K562 (cell line): ENCODE results near the gene PDLIM7. TPM values are rescaled to one million over a fixed set of nuclear protein-coding genes. Genes with fewer than 3 reads are reported as not detected.
A peak's percentile ranks its signal among the peaks of the same experiment; 100 is the strongest.

ENCODE experiments used
- CCAR2 ChIP-seq: fragments of 200-400 bp; formaldehyde crosslinking; IDR thresholded peaks from 2 replicates; pipeline ENCODE4 v1.6.1; 2017; ENCODE audit warnings: mild to moderate bottlenecking, low read depth, low read length
- CEBPZ ChIP-seq: fragments of 150-350 bp; IDR thresholded peaks from 2 replicates; pipeline ENCODE4 v1.6.1; 2014; ENCODE audit warnings: low read depth, mild to moderate bottlenecking, low read length, borderline replicate concordance
- FOXO4 ChIP-seq: fragments of 450-650 bp; formaldehyde crosslinking; IDR thresholded peaks from 2 replicates; pipeline ENCODE4 v1.4.0; 2020; ENCODE audit warnings: mild to moderate bottlenecking, moderate library complexity
- HCFC1 ChIP-seq: IDR thresholded peaks from 2 replicates; pipeline ENCODE4 v1.6.1; 2012; ENCODE audit warnings: low read depth, low read length, improper control_type of control experiment
- IRF2 ChIP-seq: sonication (generic); formaldehyde crosslinking; IDR thresholded peaks from 2 replicates; pipeline ENCODE4 v1.8.1; 2022; ENCODE audit warnings: mild to moderate bottlenecking, missing genetic modification reagents
- LCOR ChIP-seq: sonication (generic); formaldehyde crosslinking; IDR thresholded peaks from 2 replicates; pipeline ENCODE4 v1.8.0; 2022; ENCODE audit warnings: mild to moderate bottlenecking, missing genetic modification reagents
- LEF1 ChIP-seq: fragments of 450-650 bp; IDR thresholded peaks from 2 replicates; pipeline ENCODE4 v1.6.1; 2016; ENCODE audit warnings: mild to moderate bottlenecking
- NCOA4 ChIP-seq: fragments of 450-650 bp; IDR thresholded peaks from 2 replicates; pipeline ENCODE4 v1.6.1; 2018; ENCODE audit warnings: mild to moderate bottlenecking; ENCODE audit not compliant: partially characterized antibody
- PATZ1 ChIP-seq: fragments of 250-450 bp; sonication (Bioruptor Pico); IDR thresholded peaks from 2 replicates; pipeline ENCODE4 v1.5.0; 2020; ENCODE audit warnings: mild to moderate bottlenecking, borderline replicate concordance
- RB1 ChIP-seq: fragments of 450-650 bp; IDR thresholded peaks from 2 replicates; pipeline ENCODE4 v1.6.1; 2017; ENCODE audit warnings: low read depth, mild to moderate bottlenecking
- ZBTB11 ChIP-seq, 3 experiments: fragments of 200-800 bp in 1 of 3; fragments of 250-450 bp in 1 of 3; fragments of 450-650 bp in 1 of 3; sonication (Bioruptor Pico) in 1 of 3; sonication (Bioruptor generic) in 1 of 3; formaldehyde crosslinking in 1 of 3; IDR thresholded peaks; 2 replicates each; pipeline versions ENCODE4 v1.6.1 to v1.8.0; 2016 to 2022; ENCODE audit warnings: mild to moderate bottlenecking in 2 of 3, missing genetic modification characterization in 2 of 3, missing compliant biosample characterization in 1 of 3, moderate library complexity in 1 of 3
- ZNF311 ChIP-seq: fragments of 250-450 bp; sonication (Bioruptor Pico); IDR thresholded peaks from 2 replicates; pipeline ENCODE4 v1.4.0; 2020; ENCODE audit warnings: mild to moderate bottlenecking, moderate library complexity
- ZNF740 ChIP-seq, 3 experiments: fragments of 200-800 bp in 1 of 3; sonication (Bioruptor generic) in 1 of 3; sonication (generic) in 1 of 3; formaldehyde crosslinking in 1 of 3; IDR thresholded peaks; 2 replicates each; pipeline versions ENCODE4 v1.6.1 to v1.8.0; 2016 to 2022; ENCODE audit warnings: mild to moderate bottlenecking in 2 of 3, missing compliant biosample characterization in 2 of 3, missing genetic modification characterization in 2 of 3, missing genetic modification reagents in 1 of 3
- ZNF764 ChIP-seq: fragments of 250-450 bp; sonication (Bioruptor Pico); IDR thresholded peaks from 2 replicates; pipeline ENCODE4 v1.4.0; 2020; ENCODE audit warnings: low read depth, mild to moderate bottlenecking, moderate library complexity
- polyA plus RNA-seq, 8 experiments: library from polyadenylated mRNA; depleted of rRNA in 4 of 8; stranded (reverse) in 5 of 8; unstranded in 3 of 8; fragments of >200 nt; fragmentation: Nextera tagmentation in 2 of 8; fragmentation: Illumina TruSeq in 1 of 8; extraction: Ambion mirVana in 2 of 8; extraction: Trizol in 1 of 8; gene quantifications; 2 replicates each; pipeline versions ENCODE4 v1.2.1 to v1.2.3, GENCODE V29; 2011 to 2014; ENCODE audit warnings: inconsistent platforms in 1 of 8, missing spikeins in 1 of 8
- total RNA-seq, 7 experiments: library from RNA; depleted of rRNA in 6 of 7; stranded (reverse); fragments of >200 nt in 6 of 7; fragmentation: Illumina TruSeq in 2 of 7; extraction: Trizol in 2 of 7; gene quantifications; 2 replicates each; pipeline versions ENCODE4 v1.2.1 to v1.2.3, GENCODE V29; 2011 to 2021; ENCODE audit warnings: low replicate concordance in 1 of 7

Gene PDLIM7
- total and polyA plus RNA-seq, 9 of the 15 experiments (the other 6 are each of a cell fraction or from before 2014, with no cell fraction given) = 2.1 to 124 (median 32.6) TPM

- no peak for TF ChIP-seq ZBTB11 (CRISPR knock-in tag; IDR thresholded peaks at IDR 0.05)
- no peak for TF ChIP-seq IRF2 (CRISPR knock-in tag)
- TF ChIP-seq LCOR (CRISPR knock-in tag) = peak; percentile 73; the same call in 1 of the 2 replicates
- TF ChIP-seq PATZ1 (CRISPR knock-in tag) = no peak
- TF ChIP-seq ZNF740 (CRISPR knock-in tag; IDR thresholded peaks at IDR 0.05) = peak; percentile 92
- peak in 1 of 2 experiments; percentile 48; a peak in 1 of 4 replicates for TF ChIP-seq ZNF740 (tag; IDR thresholded peaks at IDR 0.05)
- no peak for TF ChIP-seq CCAR2
- TF ChIP-seq LEF1 = no peak
- peak; percentile 98 for TF ChIP-seq RB1
- no peak for TF ChIP-seq ZNF764 (CRISPR knock-in tag)
- no peak for TF ChIP-seq CEBPZ
- TF ChIP-seq NCOA4 = no peak
- TF ChIP-seq HCFC1 = peak; percentile 42
- no peak for TF ChIP-seq FOXO4 (CRISPR knock-in tag)
- TF ChIP-seq ZNF311 (CRISPR knock-in tag) = no peak
These were observed 5.9 kb downstream of the PDLIM7 start (continued) for GRCh38 chr5:177491429-177491945.
